NT2/D1 (cell line): ENCODE measurements around the gene RTP5.
"Not testable (repeated sequence)": the region's sequence is repeated elsewhere in the genome, so short reads cannot be mapped to it uniquely, and the experiment has no call there.

ENCODE experiments used
- DNase-seq: peaks from one replicate; pipeline ENCODE4 v3.0.0-alpha.2; 2011; ENCODE audit warnings: low read depth, low spot score
- H3K27me3 ChIP-seq: 2 replicates; pipeline ENCODE4 v1.6.0; 2011; ENCODE audit warnings: mild to moderate bottlenecking; ENCODE audit not compliant: insufficient read length, insufficient read depth
- H3K36me3 ChIP-seq: 2 replicates; pipeline ENCODE4 v1.6.1; 2011; ENCODE audit warnings: mild to moderate bottlenecking, low read length, mixed read lengths; ENCODE audit not compliant: insufficient read depth, insufficient read length
- H3K4me1 ChIP-seq: 2 replicates; pipeline ENCODE4 v1.5.1; 2011; ENCODE audit not compliant: insufficient read depth, insufficient read length
- H3K4me3 ChIP-seq: 2 replicates; pipeline ENCODE4 v1.5.1; 2011; ENCODE audit warnings: low read depth; ENCODE audit not compliant: insufficient read length
- H3K9ac ChIP-seq: 2 replicates; pipeline ENCODE4 v1.6.0; 2011; ENCODE audit warnings: low read depth; ENCODE audit not compliant: insufficient read length
- H3K9me3 ChIP-seq: 2 replicates; pipeline ENCODE4 v1.5.1; 2011; ENCODE audit warnings: mild to moderate bottlenecking, low read length; ENCODE audit not compliant: insufficient read depth
- SUZ12 ChIP-seq: IDR thresholded peaks from 2 replicates; pipeline ENCODE4 v1.6.1; 2011; ENCODE audit not compliant: insufficient read length, insufficient read depth; ENCODE audit errors: extremely low read depth
- YY1 ChIP-seq: IDR thresholded peaks from 2 replicates; pipeline ENCODE4 v1.6.1; 2011; ENCODE audit not compliant: insufficient read length, insufficient read depth
- ZNF274 ChIP-seq: IDR thresholded peaks from 2 replicates; pipeline ENCODE4 v1.6.1; 2011; ENCODE audit warnings: mild to moderate bottlenecking, low read depth, low read length

RTP5 gene

DNA sequence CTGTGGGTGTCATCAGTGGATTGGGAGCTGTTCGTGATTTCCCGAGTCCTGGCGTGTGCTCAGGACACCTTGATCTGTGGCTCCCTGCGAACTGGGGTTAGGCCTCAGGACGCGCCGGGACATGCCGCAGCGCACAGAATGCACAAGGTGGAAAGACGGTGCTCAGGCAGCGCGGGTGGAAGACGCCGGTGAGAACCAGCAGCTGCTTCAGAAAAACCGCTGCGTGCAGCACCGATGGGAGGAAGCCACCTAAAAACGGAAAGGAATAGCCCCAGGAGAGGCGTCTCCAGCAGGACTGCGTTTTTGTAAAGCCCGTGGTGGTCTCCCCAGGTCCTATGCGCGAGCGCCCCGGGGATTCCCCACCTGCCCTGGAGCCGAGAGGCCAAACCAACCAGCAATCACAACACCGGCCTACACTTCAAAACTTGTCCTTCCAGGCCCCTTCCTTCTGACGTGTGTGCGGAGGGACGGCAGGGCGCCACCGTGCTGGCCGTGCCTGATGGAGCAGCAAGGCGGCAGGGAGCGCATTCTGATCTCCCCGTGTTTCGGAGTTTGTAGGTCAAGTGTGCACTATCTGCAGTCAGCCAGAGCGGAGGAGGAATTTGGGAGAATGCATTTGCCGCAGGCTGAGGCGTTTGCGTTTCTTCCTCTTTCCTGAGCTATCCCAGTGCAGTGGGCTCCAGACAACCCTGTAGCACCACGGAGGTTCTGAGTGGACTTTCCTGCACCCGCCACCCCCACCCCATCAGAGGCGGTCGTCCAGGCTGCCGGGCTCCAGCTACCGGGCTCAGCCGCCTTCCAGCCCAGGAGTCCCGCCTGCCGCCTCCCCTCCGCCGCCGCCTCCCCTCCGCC is 32.2 kb downstream of the RTP5 start:
- Histone ChIP-seq H3K4me3 (no peak overlapping the region), H3K36me3 (no peaks in the 10 kb centered on the region), H3K4me1 (peaks cover 18% of the 10 kb centered on the region), H3K9me3 (no peaks in the 10 kb centered on the region; the same call in 1 of the 2 replicates), H3K27me3 (no peaks in the 10 kb centered on the region), H3K9ac (no peak overlapping the region)
- no peak for TF ChIP-seq ZNF274
- TF ChIP-seq YY1 = no peak
- no peak for TF ChIP-seq SUZ12
- no peak for DNase-seq

DNA sequence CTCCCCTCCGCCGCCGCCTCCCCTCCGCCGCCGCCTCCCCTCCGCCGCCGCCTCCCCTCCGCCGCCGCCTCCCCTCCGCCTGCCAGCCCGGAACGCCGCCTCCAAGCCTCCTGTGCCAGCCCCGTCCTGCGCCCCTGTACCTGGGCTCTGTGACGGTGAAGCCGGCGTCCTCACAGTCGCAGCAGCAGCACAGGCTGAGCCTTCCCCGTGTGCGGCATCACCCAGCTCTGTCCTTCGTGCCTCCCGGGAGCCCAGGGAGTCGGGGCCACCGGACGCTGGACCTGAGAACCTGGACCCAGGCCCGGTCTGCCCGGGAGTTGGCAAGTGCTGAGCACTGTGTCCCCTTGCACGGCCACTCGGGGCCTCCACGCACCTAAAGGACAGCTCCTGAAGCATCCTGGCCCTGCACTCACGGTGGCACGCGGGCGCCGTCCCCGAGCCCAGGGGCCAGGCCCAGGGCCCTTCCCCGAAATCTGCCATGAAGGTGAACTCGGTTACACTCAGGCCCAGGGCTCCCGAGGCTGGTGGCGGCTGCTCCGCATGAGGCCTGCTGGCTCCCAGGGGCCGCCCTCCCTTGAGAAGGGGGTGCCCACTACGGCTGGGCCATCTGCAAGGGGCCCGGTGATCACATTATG is 32.9 kb downstream of the RTP5 start:
- Histone ChIP-seq H3K9me3 (no peaks in the 10 kb centered on the region), H3K36me3 (no peaks in the 10 kb centered on the region), H3K9ac (no peak overlapping the region), H3K4me1 (peaks cover 18% of the 10 kb centered on the region), H3K4me3 (no peak overlapping the region), H3K27me3 (no peaks in the 10 kb centered on the region)
- no peak for DNase-seq
- TF ChIP-seq SUZ12 (no peak), ZNF274 (no peak), YY1 (no peak)

DNA sequence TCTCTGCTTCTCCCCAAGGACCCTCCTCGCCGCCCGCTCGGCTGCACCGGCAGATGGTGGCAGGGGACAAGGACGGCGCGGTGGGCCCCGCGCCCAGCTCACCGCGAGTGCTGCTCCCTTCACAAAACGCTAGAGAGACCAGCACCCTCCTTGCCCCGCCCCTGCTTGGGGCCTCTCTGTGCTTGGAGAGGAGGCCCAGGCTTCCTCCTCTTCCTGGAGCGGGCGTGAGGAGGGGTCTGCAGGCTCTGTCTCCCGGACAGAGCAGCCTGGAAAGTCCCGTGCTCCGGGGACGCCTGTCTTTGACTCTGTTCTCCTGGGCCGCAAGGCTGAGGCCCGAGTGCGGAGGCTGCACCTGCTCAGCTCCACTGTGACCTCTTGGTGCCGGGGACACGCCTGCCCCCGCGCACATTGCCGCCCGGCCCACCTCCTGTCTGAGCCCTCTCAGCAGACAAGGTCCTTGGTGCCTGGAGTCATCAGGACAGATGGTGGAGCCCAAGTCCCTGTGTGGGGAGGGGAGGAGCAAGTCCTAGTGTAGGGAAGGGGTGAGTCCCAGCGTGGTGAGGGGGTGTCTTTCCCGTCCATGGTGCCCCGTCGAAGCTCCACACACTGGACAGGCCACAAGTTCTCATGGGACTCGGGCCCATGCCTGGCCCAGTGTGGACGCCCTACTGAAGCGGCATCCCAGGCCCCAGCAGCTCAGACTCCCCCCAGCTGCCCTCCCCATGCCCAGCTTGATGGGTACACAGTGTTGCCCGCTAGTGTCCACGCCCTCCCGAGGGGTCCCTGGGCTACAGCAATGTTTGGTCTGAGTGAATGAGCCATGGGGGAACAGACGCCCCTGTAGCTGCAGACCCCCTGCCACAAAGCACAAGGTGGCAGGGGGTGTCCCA is 33.8 kb downstream of the RTP5 start:
- H3K4me3 ChIP-seq = no peak overlapping the region
- H3K27me3 ChIP-seq = no peaks in the 10 kb centered on the region
- no peaks in the 10 kb centered on the region for H3K36me3 ChIP-seq
- peak overlapping the region; percentile 21 for H3K9ac ChIP-seq
- no peaks in the 10 kb centered on the region for H3K9me3 ChIP-seq
- TF ChIP-seq ZNF274 (no peak), SUZ12 (no peak), YY1 (no peak)
- peaks cover 18% of the 10 kb centered on the region for H3K4me1 ChIP-seq
- no peak for DNase-seq

DNA sequence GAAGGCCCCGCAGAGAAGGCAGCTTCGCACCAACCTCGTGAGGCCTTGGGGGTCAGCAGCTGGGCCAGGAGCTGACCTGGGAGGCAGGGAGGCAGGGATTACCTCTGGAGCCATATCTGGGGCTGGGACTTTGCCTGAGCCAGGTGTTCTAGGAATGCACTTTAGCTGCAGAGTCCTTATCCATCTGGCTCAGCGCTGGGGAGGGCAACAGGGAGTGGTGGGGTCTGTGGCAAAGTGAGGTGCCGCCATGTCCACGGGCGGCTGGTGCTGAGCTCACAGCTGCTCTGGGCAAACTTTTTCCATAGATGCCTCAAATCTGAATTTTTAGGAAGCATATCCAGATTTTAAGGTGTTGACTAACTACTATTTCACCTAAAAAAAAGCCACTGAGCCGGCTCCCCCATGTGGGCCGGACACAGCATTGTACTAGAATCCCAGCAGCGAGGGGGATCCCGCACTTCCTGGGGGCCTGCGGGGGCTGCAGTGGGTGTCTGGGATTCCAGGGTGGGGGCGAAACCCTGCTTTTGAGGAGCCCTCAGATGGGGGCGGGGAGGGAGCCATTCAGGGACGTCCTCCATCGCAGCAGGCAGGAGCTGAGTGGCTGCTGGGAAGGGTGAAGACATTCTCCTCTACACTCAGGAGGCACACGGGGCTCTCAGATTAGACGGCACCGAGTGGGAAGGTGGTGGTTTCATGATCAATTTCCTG is 34.6 kb downstream of the RTP5 start:
- Histone ChIP-seq H3K4me1 (peaks cover 12% of the 10 kb centered on the region), H3K9ac (no peak overlapping the region), H3K9me3 (no peaks in the 10 kb centered on the region), H3K27me3 (no peaks in the 10 kb centered on the region), H3K4me3 (no peak overlapping the region), H3K36me3 (no peaks in the 10 kb centered on the region)
- TF ChIP-seq YY1 = no peak
- no peak for TF ChIP-seq ZNF274
- TF ChIP-seq SUZ12 = no peak
- no peak for DNase-seq

DNA sequence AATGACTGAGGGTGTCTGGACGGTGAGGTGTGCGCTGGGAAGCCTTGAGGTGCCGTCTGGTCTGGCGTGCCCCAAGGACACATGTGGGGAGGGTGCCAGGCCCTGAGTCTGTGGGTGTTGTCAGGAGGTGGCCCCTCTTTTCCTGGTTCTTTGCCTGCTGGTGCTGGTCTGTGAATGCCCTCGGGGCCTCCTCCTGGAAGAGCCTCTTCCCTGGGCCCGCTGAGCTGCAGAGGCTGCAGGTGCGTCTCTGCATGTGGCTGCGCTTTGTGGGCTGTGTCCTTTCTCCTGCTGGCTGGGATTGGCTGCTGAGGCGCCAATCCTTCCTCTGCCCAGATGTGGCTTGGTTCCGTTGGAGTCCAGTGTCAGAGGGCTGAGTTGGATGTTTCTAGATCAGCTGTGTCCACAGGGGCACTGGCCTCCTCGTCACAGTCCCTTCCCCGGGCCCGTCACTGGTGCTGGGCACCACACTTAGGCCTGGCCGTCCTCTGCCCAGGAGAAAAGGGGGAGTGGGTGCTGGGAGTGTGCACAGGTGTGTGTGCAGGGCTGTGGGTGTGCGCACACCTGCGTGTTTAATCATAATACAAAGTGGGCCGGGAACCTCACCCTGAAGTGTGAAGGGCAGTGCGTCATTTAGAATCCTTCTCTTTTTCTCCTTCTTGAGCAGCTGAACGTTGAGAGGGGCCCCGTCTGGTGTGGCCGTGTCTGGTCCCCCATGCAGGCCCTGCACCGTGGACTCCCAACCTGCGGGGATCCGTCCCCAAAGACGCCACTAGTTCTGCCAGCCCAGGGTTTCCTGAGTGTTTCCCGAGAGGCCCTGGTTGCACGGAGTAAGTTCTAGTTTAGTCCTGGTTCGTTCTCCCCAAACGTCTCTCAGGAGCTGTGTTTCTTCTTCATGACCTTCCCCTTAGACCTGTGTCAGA is 35.5 kb downstream of the RTP5 start:
- no peak for DNase-seq
- H3K9ac ChIP-seq = no peak overlapping the region
- TF ChIP-seq YY1 = no peak
- TF ChIP-seq ZNF274 = no peak
- TF ChIP-seq SUZ12 = no peak
- H3K4me3 ChIP-seq = no peak overlapping the region
- no peaks in the 10 kb centered on the region for H3K36me3 ChIP-seq
- H3K27me3 ChIP-seq = no peaks in the 10 kb centered on the region
- H3K4me1 ChIP-seq = peaks cover 9% of the 10 kb centered on the region
- H3K9me3 ChIP-seq = no peaks in the 10 kb centered on the region; the same call in 1 of the 2 replicates

DNA sequence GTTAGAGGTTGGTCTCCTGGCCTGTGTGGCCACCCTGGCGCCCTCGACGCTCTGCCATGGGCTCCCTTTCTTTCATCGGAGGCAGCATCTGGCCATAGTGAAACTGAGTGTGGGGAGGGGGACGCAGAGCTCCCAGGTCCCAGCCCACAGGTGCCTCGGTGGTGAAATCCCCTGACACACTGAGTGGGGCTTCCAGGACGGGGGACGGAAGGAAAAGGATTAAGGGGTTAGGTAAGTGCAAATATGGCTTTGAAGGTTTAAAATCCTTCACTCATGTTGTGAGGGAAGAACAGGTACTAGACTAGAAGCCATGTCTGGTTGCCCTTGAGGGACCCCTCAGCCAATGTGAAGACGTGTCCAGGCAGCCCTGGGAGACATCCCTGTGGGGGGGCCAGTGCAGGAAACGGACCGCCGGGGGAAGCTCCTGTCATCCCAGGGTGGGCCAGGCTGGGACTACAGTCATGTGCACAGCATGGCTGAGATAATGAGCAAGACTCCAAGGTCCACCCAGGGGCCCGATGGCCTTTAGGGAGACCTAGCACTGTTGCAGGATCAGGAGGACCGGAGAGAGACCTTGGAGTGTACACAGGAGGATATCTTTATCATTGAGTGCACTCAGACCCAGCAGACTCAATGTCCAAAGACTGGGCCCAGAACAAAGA is 36.3 kb downstream of the RTP5 start:
- Histone ChIP-seq H3K4me3 (no peak overlapping the region), H3K27me3 (no peaks in the 10 kb centered on the region), H3K9me3 (no peaks in the 10 kb centered on the region; the same call in 1 of the 2 replicates), H3K9ac (no peak overlapping the region), H3K4me1 (peaks cover 6% of the 10 kb centered on the region), H3K36me3 (no peaks in the 10 kb centered on the region)
- no peak for DNase-seq
- TF ChIP-seq ZNF274 (no peak), SUZ12 (no peak), YY1 (no peak)

DNA sequence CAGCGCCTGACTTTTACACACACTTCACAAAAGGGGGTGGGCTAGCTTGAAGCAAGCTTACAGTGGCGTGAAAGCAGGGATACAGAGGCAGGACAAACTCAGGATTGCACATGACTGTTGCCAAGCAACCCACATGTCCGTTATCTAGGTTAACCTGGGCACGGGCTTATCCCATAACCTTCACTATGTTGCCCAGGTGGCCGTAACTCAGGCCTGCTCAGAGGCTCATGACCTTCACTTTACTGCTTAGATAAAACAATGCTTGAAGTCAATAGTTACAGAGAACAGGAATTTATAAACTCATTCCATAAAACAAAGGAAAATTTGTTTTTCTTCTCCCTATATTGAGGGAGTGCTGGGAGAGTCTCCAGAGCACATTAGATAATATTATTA is 36.8 kb downstream of the RTP5 start:
- not testable (repeated sequence) for H3K9ac ChIP-seq, H3K4me3 ChIP-seq, H3K36me3 ChIP-seq, DNase-seq, H3K4me1 ChIP-seq, H3K27me3 ChIP-seq, H3K9me3 ChIP-seq
